GDM1 (cell line): ENCODE data around the gene CERS3.

ENCODE experiments used
- DNase-seq: peaks from one replicate; lab custom pipeline; 2025; lab: John Stamatoyannopoulos, UW

CERS3 gene

DNA sequence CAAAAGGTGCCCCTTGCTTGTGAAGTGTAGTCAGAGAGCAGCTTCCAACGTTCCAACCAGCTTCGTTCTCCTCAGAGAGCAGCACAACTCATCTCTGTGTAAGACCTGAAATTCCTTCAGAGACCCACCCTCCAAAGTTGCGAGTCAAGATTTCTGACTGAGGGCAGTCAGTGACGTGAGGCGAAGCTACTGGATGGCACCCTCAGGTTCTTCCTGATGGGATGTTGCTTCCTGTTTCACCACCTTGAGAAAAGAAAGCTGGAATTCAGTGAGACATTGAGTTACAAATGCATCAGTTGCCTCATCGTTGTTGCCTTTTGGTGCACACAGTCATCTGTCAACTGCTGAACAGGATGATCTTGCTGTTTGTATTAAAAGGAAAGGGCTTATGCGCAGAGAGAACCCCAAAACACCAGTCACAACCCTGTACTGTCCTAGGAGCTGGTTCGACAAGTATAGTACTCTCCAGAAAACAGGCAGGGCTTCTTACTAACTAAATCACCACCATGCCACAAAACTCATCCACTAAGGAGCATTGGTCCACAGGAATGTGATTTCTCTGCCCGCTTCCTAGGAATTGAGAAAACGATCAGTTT lies at the start of gene CERS3:
Gene CERS3 (minus strand): TSS at position 118 of the 596 bp plus-strand sequence. CDS start 27,101 bp downstream, outside the sequence.
- DNase-seq: no peak

DNA sequence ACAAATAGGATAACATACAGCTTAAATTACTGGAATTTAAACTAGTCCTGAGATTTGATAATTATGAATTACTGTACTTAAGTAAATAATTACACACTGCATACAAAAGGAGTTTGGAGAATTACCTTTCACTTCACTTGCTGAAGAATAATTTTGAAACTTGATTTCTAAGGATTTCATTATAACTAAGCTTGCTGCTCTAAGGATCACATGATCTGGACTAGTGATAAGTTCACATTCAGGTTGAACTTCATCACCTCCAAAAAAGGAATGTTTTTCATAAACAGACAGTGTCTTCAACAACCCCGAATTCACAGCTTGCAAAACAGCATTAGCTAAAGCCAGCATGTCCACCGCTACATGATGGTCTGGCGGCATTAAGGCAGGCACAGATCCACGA lies 44.8 kb upstream of the CERS3 start:
- DNase-seq: no peak

DNA sequence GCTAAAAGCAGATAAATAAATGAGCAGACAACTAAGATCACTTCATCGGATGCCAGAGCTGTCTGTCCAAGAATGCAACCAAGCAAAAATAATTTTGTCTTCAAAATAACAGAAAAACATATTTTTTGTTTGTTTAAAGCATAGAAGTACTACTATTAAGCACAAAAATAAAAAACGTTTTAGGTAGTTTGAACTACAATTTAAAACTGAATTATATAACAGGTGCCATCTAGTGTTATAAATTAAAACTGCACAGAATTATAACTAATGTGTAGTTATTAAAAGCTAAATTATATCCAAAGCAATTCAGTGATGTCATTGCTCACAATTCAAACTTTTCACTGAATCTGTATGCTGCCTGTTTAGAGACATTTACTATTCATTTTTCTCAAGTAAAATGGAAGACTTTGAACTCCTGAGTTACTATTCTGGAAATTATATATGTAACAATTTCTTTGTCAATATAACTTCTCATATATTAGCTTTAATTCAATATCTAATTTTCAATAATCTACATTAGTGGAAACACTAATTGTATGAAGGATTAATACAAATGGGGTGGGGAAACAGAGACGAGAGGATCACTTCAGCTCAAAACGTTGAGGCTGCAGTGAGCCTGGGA lies 43.7 kb upstream of the CERS3 start:
- no peak for DNase-seq

DNA sequence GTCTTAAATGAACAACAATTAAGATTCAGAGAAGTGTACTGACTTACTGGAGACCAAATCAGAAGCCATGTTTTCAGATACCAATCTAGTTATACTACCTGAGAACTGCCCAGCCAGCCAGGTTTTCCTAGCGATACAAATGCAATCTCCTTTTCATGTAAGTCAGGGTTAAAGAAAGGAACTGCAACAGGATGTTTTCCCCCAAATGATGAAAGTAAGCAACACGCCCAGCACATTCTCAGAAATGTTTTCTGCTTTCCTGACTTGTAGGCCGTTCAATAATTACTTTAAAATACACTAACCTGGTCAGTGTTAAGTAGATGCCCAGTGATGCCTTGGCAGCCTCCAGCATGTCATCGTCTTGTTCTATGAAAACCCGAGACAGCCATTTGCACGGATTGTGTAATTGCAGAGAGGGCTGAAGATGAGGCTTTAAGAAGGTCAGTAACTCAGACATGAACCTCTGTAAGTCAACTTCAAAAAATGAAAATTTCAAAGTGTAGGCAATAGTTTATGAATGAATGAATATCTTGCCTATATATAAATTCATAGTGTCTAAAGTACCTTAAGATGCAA lies 42.9 kb upstream of the CERS3 start:
- DNase-seq: no peak

DNA sequence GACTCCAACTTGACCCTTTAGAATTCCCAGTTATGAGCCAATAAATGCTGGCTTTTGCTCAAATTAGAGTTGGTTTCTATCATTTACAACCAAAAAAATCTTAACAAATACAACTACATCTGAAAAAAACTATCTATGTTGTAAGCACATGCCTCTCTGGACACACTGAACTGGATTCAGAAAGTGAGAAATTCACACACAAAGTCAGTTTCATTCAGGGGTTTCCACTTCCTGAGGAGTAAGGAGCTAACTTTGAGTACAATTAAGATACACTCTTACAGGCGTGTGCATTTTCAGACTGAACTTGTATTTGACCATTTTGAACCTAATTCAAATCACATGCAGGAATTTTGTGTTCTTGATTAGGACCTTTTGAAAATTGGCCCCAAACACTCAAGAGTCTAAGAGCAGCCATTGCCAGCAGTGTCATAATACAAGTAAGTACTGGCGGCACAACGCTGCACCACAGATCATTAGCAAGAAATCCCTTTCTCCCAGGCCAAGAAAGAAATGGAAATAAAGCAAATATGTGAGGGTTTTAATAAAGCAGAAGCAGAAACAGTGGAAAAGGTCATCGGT lies 42.1 kb upstream of the CERS3 start:
- DNase-seq: no peak

DNA sequence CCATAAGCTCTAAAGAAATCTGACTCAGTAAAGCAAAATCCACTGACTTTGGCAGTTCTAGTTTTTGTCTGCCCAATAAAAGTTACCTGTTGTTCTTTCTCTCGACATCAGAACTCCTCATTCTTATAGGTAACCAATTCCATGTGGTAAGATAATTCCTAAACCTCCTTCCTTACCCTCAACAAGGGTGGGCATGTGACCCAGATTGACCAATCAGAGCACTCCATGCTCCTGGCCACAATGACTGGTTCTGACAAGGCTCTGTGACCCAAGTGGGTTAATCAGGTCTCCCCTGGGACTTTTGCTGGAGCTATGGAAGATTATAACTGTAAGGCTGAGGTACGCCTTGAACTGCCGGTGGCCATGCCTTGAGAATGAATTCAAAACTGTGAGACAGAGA lies 41.5 kb upstream of the CERS3 start:
- DNase-seq: no peak

DNA sequence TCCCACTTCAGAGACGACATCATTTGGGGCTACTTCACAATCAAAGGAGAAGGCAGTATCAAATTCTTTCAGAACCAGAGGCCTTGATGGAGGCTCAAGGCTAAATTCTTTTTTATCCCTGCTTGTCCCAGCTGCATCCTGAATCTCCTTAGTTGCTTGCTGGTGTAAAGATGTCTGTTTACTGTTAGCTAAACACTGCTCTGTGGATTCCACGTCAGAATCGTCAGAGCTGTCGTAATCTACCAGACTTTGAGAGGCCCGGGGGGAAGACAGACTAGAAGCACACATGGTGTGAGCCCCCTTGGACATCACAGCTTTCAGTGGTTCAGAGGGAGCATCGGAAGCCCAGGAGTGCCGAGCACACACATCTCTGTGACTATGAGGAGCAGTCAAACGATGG lies 40.6 kb upstream of the CERS3 start:
- DNase-seq: no peak

DNA sequence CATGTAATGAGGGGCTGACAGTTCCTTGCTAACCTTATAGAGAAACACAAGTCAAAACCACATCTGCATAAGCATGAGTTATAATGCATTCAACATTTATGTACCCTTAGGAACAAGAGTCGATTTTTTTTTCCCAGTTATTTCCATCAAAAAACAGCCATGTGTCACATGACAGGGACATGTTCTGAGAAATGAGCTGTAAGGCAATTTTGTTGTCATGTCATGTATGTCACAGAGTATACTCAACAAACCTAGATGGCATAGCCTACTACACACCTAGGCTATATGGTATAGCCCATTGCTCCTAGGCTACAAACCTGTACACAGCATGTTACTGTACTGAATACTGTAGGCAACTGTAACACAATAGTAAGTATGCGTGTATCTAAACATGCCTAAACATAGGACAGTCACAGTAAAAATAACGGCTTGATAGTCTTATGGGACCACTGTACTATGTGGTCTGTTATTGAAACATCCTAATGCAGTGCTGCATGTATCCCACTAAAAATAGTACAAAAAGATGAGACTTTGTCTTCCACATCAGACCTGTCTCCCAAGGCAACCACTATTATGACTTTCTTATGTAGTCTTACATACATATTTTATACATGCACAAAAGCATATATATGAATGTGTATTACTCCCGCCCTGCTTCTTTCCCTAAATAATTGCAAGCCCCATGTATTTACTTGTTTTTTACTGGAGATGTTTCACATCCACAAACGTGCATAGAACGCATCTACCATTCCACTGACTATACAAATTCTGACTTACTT lies 38.3 kb upstream of the CERS3 start:
- DNase-seq: no peak

DNA sequence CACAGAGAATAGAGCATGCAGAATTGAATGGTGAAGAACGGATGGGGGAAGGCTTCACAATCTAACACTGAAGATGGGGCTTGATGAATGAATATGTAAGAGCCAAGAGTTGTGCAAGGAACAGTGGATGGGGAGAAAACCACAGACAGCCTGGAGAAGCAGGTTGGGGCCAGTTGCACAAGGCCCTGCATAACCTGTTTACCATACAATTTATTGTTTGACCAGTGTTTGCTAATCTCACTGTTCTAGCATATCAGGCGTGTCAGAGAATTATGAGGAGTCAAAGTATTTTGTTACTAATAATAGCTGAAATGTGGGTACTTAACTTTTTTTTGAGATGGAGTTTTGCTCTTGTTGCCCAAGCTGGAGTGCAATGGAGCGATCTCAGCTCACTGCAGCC lies 36.8 kb upstream of the CERS3 start:
- no peak for DNase-seq

DNA sequence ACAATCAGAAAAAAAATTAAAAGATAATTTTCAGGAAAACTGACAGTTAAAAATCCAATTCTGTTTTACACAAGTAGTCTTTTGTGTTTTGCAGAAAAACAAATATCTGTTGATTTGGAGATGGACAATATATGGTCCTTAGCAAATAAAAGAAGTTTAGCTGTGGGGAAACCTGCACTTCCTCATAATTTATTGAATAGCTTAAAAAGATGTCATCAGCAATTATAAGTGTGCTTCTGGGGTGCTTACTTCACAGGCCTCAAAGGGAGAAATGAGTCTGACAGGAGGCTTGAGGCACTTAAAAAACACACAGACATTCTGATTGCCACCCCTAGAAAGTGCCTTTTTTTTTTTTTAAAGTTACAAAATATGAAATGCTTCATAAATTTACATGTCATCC lies 31.6 kb upstream of the CERS3 start:
- DNase-seq: no peak

DNA sequence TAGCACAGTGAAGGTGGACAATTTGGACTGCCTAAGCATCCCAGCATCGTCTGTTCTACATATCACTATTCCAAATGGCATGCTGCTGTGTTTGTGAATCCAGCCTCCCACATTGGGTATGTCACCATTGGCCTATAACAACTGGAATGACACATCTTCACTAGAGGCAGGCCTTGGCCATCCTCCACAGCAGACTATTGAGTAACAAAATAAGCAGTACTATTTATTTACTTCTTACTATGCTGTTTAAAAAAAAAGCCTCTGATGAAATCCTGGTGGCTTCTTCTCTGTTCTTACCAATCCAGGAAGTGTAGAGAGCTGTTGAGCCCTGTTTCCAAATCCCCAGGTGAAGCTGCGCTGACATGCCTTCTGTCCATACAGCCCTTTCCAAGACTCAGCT lies 30.6 kb upstream of the CERS3 start:
- DNase-seq: no peak

DNA sequence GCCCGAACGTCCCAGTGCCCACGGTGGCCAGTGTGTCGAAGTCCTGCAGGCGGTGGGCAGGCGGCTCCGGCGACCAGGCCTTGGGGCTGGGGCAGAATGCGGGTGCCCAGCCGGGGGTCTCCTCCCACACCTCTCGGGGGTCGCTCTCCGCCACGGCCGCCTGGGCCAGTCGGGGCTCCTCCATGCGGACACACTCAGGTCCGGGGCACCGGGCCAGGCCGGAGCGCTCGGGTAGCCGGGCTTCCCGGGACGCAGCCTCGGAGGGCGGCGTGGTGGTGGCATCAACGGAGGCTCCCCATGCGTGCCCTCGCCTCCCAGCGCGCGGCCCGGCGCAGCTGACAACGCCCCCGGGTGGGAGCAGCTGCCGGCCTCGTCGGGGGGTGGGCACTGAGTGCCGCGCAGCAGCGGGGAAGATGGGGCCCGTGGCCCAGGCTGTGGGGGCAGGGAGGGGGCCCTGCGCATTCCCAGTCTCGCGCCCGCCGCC lies 30.1 kb upstream of the CERS3 start:
- no peak for DNase-seq

DNA sequence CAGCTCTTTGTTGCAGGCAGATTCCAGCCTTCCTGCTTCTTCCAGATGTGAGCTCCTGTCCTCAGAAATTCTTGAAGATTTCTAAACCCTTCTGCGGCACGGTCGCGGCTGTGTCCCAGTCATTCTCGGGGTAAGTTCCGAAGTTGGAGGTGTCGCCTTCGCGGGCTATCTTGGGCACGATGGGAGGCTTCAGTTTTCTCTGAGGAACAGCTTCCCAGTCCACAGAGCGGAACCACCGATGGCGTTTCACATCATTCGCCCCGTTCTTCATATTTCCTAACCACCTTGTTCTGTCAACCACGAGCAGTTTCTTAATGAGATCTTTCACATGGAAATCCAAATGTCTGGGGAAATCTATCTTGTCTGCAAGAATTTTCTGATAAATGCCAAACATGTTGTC lies 24.7 kb upstream of the CERS3 start:
- no peak for DNase-seq

DNA sequence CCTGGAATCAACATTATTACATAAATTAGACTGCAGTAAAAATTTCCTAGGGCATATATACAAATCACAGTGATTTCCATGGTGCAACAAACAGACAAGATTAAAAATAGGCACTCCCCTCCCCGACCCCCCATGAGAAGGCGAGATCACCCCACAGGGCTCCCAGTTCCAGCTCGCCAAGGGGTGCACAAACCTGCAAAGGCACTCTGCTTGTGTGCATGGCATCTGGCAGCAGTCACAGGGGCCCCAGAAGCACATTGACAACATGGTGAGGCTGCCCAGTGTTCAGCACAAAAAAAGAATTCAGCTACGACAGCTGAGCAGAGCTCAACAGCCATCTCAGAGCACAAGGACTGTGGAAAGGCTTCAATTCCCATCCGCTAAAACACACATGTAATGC lies 19.2 kb upstream of the CERS3 start:
- DNase-seq: no peak

DNA sequence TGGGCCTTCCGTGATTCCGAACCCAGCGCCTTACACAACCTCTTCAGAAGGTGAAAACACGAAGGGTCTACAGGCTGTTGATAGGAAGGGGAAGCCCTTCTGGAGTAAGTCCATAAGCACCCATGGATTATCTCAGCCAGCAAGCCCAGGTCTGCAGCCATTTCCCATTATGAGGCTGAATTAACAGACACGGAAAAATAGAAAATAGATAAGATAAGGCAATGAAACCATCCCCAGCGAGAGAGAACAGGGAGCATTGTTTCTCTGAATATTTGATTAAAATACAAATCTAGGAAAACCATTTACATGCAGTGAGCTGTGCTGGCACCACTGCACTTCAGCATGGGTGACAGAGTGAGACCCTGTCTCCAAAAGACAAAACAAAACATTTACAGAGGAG lies 16.2 kb upstream of the CERS3 start:
- no peak for DNase-seq

DNA sequence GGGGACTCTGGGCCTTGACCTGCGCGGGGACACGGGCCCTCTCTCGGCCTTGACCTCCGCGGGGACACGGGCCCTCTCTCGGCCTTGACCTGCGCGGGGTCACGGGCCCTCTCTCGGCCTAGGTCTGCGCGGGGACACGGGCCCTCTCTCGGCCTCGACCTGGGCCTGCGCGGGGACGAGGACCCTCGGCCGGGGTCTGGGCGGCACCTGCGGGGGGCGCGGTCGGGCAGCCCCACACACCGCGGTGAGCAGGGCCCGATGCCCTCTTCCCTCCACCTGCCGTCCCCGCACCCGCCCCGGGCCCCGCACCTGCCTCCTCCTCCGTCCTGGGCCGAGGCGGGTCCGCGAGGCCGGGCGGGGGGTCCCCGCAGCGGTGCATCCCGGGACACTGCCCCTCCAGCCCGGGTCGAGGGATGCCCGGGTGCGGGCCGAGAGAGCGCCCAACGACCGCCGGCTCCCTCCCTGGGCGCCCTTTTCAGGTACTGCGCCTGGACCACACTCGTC lies 15.6 kb upstream of the CERS3 start:
- DNase-seq: no peak

DNA sequence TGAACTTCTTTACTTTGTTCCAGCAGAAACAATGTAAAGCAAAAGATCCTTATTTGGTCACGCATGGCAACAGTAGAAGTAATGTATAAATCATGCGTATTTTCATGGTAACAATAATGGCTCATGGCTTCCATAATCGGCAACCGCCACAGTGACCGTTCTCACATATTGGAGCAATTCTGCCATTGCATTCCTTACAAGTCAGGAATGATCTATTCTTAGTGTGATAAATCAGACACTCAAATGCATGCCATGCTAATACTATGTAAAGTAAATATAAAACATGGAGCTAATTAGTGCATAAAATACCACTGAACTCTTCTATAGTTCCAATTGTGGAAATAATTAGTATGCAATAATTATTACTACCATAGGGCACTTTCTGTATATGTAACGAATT lies 13.5 kb upstream of the CERS3 start:
- DNase-seq: no peak

DNA sequence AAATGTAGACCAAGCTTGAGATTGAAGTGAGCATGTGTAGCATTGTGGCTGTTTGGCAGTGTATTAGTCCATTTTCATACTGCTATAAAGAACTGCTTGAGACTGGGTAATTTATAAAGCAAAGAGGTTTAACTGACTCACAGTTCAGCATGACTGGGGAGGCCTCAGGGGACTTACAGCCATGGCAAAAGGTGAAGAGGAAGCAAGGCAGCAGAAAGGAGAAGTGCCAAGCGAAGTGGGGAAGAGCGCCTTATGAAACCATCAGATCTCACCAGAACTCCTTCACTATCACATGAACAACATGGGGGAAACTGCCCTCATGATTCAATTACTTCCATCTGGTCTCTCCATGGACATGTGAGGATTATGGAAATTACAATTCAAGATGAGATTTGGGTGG lies 8.6 kb upstream of the CERS3 start:
- no peak for DNase-seq

DNA sequence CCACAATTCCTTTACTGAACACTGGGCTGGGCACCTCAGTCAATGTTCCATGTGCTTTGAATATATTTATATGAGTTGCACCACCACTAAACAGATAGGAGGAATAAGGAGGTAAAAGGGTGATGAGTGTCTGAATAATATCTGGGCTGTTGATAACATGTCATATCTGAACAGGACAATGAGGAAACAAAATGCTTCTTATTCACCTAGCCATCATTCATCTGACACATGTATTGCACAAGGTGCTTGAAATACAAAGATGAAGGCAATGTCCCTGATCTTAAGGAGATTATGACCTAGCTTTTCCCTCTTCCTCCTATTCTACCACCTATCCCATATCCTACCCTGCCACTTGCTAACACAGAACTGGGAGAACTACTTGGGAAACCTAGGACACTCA lies 8.0 kb upstream of the CERS3 start:
- DNase-seq: no peak

DNA sequence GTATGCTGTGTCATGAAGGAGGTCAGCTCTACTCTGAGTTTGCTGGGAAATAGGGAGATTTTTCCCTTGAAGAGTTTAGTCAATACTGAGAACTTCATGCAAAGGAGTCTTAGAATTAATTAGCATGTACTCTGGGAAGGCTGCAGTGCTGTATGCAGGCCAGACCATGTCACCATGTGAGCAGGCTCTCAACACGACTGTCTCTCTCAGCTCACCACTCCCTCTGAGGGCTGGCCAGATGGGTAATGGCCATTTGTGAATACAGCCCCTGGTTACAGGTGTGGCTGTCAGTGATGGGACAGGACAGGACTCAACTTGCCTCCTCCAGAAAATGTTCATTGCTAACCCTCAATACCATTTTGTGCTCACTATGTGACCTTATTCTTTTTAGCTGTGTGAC lies 5.1 kb upstream of the CERS3 start:
- DNase-seq: no peak

DNA sequence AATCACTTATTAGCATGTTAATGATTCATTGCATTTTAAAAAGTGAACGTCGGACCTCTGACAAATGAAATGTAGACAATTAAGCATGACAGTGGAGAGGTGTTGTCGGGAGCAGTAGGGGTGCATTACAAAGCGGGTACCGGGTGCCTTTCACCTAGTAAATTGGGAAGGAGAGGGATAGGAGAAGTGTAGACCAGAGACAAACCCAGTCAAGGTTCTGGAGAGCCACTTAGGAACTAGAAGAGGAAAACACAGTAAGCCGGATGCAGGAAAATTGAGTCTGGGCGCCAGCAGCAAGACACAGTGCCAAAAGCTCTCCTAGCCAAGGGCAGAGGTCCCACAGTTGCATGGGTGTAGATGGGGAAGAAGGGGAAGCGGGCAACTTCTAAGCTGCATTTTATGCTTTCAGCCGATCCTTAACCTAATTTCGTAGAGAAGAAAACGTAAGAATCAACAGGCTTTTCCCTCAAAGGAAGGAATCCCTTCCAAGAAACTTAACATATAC lies 3.1 kb upstream of the CERS3 start:
- DNase-seq: no peak

DNA sequence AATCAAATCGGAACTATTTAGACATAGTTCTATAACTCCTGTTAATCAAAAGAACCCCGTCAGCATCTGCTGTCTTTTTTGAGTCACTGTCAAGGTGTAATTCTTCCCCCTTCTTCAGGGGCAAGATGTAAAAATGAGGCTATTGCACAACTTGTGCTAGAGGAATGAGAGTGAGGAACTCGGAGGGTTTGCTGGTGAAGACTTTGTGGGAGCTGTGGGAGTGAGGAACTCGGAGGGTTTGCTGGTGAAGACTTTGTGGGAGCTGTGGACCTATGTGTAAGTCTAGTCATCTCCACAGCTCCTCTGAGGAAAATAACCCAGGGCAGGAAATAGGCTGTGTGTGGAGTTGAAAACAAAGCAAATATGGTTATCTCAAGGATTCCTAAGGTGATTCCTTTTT lies 2.5 kb upstream of the CERS3 start:
- DNase-seq: no peak
